Spinal cord (tissue), 10 donors: Measurements from ENCODE around the gene GOLGA6L4. TPM values are rescaled to one million over a fixed set of nuclear protein-coding genes. Genes with fewer than 3 reads are reported as not detected.
"Not testable (repeated sequence)": the region's sequence is repeated elsewhere in the genome, so short reads cannot be mapped to it uniquely, and the experiment has no call there.

Experiments
- DNase-seq, 6 donors: peaks; one replicate each; pipeline versions ENCODE4 v3.0.0 to v3.0.0-alpha.2; 2013 to 2015; ENCODE audit warnings: low spot score in 6 of 6, low read depth in 4 of 6
- H3K27ac ChIP-seq: one replicate; pipeline ENCODE4 v1.5.1; 2013; ENCODE audit warnings: low read depth, low read length, control low read depth
- H3K27me3 ChIP-seq: one replicate; pipeline ENCODE4 v1.6.1; 2013; ENCODE audit warnings: low read length; ENCODE audit not compliant: control insufficient read depth, insufficient read depth
- H3K36me3 ChIP-seq: one replicate; pipeline ENCODE4 v1.6.1; 2013; ENCODE audit warnings: low read length; ENCODE audit not compliant: control insufficient read depth, insufficient read depth
- H3K4me1 ChIP-seq: one replicate; pipeline ENCODE4 v1.6.1; 2013; ENCODE audit warnings: low read length; ENCODE audit not compliant: control insufficient read depth, insufficient read depth
- H3K4me3 ChIP-seq: one replicate; pipeline ENCODE4 v1.5.1; 2013; ENCODE audit warnings: low read depth, low read length, control low read depth
- H3K9me3 ChIP-seq: one replicate; pipeline ENCODE4 v1.6.1; 2013; ENCODE audit warnings: low read length; ENCODE audit not compliant: control insufficient read depth, insufficient read depth
- WGBS: methylation state at CpG from one replicate; pipeline ENCODE4 v1.1.5; 2013; ENCODE audit warnings: missing lambda C conversion rate; ENCODE audit not compliant: insufficient coverage; 5-methylcytosine and 5-hydroxymethylcytosine counted together
- long read RNA-seq, 4 donors: transcript quantifications; one replicate each; lab custom pipeline, GENCODE V29; 2026
- polyA plus RNA-seq, 2 donors: library from polyadenylated mRNA; unstranded; fragments of 120-200 nt; gene quantifications; one replicate each; pipeline ENCODE4 v1.2.1, GENCODE V29; 2013; ENCODE audit not compliant: insufficient read length in 2 of 2
- small RNA-seq: library from RNA; depleted of rRNA; stranded (forward); fragments of <200 nt; gene quantifications from one replicate; pipeline ENCODE3, GENCODE V24; 2014; ENCODE audit warnings: low replicate concordance
- total RNA-seq, 2 donors: library from RNA; depleted of rRNA in 1 of 2; stranded (reverse); fragments of 120-200 nt in 1 of 2; fragments of >200 nt in 1 of 2; gene quantifications; one replicate each; pipeline versions ENCODE4 v1.2.3 to v1.2.4, GENCODE V29; 2013 to 2014
- donor health status: healthy.

Gene GOLGA6L4, protein sequence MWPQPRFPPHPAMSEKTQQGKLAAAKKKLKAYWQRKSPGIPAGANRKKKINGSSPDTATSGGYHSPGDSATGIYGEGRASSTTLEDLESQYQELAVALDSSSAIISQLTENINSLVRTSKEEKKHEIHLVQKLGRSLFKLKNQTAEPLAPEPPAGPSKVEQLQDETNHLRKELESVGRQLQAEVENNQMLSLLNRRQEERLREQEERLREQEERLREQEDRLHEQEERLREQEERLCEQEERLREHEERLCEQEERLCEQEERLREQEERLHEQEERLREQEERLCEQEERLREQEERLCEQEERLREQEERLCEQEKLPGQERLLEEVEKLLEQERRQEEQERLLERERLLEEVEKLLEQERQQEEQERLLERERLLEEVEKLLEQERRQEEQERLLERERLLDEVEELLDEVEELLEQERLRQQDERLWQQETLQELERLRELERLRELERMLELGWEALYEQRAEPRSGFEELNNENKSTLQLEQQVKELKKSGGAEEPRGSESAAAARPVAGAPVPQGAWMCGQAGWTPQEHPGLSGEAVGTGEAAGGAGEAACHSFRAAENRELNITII
- total RNA-seq = 1 to 10 TPM; 2.0 to 2.4 TPM
- polyA plus RNA-seq = 10 to 100 TPM; 15.8 to 24.7 TPM
- long read RNA-seq, donor 1 = 0 reads
- long read RNA-seq, donor 2 = 0 reads
- long read RNA-seq, donor 3 = 0 reads
- long read RNA-seq, donor 4 = 0 reads

DNA sequence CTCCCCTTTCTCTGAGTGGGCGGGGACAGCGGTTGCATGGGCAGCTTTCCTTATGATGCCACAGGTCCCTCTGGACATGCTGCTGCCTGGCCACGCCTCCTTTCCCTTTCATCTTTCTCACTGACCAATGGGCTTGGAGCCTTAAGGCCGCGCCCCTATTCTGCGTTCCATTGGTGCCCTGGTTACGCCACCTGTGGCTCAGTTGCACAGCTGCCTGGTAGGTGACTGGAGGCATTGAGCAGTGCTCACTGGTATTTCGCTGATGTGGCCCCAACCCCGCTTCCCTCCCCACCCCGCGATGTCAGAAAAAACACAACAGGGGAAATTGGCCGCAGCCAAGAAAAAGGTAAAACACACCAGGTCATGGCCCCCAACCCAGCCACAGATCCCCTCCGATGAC lies at the start of gene GOLGA6L4:
TSS of gene GOLGA6L4 (plus strand) at position 201 of the 400 bp plus-strand sequence. CDS start at position 263, 62 bp downstream.
- H3K4me1 ChIP-seq, H3K4me3 ChIP-seq, H3K27ac ChIP-seq, H3K36me3 ChIP-seq, DNase-seq, H3K27me3 ChIP-seq, H3K9me3 ChIP-seq: not testable (repeated sequence)
- no CpG with 5 or more reads among the region's 13 CpGs for WGBS

DNA sequence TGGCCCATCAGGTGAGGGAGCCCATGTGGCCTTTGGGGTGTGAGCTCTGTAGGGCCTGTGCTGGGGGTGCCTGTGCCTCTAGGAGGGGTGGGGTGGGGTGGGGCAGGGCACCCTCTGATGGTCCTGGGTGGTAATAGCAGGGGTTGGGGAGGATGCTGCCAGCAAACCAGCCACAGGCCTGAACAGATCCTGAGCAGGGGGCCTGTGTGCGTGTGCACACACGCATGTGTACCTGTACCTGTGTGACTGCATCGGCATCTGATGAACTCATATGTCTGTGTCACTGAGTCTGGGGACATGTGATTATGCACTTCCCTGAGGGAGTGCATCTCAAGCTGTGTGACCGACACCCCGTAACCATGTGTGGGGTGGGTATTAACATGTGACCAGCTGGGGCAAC lies 42.6 kb upstream of the GOLGA6L4 start:
- not testable (repeated sequence) for H3K4me3 ChIP-seq, DNase-seq, H3K27me3 ChIP-seq, H3K36me3 ChIP-seq, H3K9me3 ChIP-seq, H3K27ac ChIP-seq, H3K4me1 ChIP-seq
- no CpG with 5 or more reads among the region's 5 CpGs for WGBS

DNA sequence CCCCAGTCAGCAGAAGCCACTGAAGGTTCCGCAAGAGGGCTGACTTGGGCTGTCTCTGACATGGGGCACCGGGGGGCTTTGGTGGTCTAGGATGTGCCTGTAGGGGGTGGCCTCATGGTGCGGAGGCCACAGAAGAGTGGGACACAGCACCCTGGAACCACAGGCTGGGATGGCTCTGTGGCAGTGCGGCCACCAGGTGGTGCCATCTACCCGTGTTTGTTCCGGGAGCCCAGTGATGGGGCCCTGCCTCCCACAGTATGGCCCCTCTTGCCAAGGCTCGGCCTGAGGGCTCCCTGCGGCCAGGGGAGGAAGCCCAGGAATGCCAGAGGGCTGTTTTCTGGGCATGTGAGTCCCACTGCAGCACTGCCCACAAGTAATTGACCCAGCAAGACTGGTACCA lies 40.0 kb upstream of the GOLGA6L4 start:
- not testable (repeated sequence) for H3K27me3 ChIP-seq, H3K4me1 ChIP-seq, H3K27ac ChIP-seq, DNase-seq, H3K4me3 ChIP-seq, H3K9me3 ChIP-seq, H3K36me3 ChIP-seq
- no CpG with 5 or more reads among the region's 8 CpGs for WGBS

- H3K4me1 ChIP-seq, H3K27ac ChIP-seq, DNase-seq, H3K27me3 ChIP-seq, H3K36me3 ChIP-seq, H3K4me3 ChIP-seq, H3K9me3 ChIP-seq: not testable (repeated sequence)
- WGBS = no CpG with 5 or more reads among the region's 14 CpGs
Observed at GRCh38 chr15:84196530-84197188, 38.9 kb upstream of the GOLGA6L4 start.

- not testable (repeated sequence) for H3K36me3 ChIP-seq, H3K27me3 ChIP-seq, H3K4me3 ChIP-seq, DNase-seq, H3K27ac ChIP-seq, H3K4me1 ChIP-seq, H3K9me3 ChIP-seq
- WGBS = no CpG with 5 or more reads among the region's 16 CpGs
Observed at GRCh38 chr15:84199865-84200264, 35.7 kb upstream of the GOLGA6L4 start.

- H3K4me1 ChIP-seq, H3K4me3 ChIP-seq, H3K27me3 ChIP-seq, H3K9me3 ChIP-seq, DNase-seq, H3K27ac ChIP-seq, H3K36me3 ChIP-seq: not testable (repeated sequence)
- no CpG with 5 or more reads among the region's 7 CpGs for WGBS
Observed at GRCh38 chr15:84246441-84246840, 10.9 kb downstream of the GOLGA6L4 start.

Small RNA genes lying within 50 kb of the gene (small RNA-seq; reads per million reads assigned to genes)
- gene RN7SL331P (not detected), gene UBE2Q2P8 (not detected)
